SHP77 (cell line): ENCODE results near the gene COA5.

ENCODE experiments used
- DNase-seq, 2 experiments: peaks; one replicate each; lab custom pipeline; 2025; lab: John Stamatoyannopoulos, UW

The COA5 gene

DNA sequence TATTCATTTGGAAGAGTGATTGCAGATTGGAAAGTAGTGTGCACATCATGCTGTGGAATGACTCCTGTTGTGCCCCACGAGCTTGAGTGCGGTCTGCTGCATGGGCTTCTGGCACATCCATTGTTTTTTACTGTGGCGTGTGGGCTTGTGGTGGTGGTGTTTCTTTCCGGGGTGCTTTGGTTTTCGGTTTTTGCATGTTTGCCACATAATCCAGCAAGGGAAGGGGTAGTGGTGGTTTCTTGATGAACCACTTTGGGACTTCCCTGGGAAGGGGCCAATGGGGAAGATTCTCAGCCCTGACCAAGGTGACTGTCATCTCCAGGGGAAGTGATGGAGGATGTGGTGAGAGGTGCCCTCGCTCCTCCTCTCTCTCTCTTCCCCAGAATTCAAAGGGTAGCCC, 57.0 kb downstream of the COA5 start:
- DNase-seq = no peak

DNA sequence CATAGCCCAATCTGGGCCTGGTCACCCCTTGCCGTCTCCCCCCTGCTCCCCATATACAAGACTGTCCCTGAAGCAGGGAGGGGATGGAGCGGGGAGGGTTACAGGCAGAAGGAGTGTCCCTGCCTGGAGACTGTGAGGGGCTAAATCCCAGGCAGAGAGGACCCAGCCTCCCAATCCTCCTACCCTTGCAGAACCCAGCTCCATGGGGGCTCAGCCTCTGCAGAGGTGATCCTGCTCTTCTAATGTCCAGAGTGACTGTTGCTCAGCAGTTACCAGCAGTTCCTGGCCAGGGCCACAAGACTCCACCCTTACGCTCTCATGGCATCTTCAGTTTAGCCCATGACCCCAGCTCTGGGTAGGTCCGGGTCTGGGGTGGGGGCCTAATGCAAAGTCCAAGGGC, 58.1 kb downstream of the COA5 start:
- no peak for DNase-seq
